ENCODE results near the gene DCAF4.

DCAF4 gene, protein sequence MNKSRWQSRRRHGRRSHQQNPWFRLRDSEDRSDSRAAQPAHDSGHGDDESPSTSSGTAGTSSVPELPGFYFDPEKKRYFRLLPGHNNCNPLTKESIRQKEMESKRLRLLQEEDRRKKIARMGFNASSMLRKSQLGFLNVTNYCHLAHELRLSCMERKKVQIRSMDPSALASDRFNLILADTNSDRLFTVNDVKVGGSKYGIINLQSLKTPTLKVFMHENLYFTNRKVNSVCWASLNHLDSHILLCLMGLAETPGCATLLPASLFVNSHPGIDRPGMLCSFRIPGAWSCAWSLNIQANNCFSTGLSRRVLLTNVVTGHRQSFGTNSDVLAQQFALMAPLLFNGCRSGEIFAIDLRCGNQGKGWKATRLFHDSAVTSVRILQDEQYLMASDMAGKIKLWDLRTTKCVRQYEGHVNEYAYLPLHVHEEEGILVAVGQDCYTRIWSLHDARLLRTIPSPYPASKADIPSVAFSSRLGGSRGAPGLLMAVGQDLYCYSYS

DNA sequence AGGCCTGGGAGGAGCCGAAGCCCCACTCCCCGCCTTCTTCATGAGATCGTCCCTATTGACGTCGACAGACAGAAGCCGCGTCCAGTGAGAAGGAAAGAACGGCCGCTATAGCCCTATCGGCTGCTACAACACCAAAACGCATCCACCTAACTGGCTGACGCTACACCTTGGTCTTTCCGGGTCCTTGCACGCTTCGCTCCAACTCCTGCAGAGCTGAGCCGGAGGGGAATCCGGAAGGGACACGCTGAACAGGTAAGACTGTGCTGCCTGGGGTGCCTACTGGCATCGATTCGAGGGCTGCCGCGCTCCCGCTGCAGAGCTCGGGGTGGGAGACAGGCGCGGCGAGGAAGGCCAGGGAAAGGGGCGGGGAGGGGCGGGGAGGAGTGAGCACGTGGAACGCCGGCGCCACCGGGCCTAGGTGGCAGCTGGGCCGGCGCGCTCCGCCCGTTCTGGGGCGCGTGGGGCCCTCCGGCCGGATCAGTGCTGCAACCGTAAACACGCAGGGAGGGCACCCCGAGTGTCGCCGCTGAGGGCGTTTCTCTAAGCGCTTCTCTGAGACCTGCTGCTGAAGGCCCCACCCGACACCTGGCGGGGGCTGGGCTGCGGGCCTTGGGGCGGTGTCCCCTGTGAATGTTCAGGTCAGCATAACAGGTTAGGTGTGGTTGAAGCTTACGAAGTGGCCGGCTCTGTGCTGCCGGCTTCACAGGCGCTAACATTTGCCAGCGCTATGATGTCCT, at the start of gene DCAF4:
Gene DCAF4 (plus strand): TSS at position 173 of the 737 bp plus-strand sequence. CDS start 11,515 bp downstream, outside the sequence.
- peak; percentile 94 to 95 for DNase-seq

DNA sequence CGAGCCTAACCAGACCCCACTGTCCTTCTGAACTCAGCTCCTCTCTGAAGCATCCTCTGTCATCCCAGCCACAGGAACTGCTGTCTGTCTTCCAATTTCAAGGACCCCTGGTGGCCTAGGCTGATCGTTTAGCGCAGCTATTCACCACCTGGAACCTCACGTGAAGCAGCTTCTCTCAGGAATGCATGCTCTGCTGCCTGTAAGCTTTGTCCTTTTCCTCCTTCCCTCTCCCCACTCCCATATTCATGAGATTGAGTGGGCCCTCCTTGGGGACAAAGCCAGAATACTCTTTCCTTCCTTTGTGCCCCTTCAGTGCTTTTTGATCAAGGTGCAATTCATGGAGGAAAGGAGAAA, 49.6 kb upstream of the DCAF4 start:
- no peak for DNase-seq

DNA sequence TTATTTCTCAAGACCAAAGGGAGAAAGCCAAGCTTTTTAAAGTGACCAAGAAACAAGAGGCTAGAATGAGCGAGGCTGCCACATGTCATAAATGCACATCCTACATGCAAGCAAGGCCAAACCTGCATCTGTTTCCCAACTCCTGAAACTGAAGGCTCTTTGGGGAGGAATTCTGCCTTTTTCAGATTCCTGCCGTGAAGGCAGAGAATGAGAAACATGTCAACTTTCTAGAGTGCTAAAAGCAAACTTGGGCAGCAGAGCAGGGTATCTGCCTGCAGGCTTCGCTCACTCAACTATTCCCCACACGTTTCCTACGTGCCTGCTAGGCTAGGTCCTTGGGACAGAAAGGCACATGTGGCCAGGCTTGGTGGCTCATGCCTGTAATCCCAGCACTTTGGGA, 47.5 kb upstream of the DCAF4 start:
- no peak for DNase-seq

DNA sequence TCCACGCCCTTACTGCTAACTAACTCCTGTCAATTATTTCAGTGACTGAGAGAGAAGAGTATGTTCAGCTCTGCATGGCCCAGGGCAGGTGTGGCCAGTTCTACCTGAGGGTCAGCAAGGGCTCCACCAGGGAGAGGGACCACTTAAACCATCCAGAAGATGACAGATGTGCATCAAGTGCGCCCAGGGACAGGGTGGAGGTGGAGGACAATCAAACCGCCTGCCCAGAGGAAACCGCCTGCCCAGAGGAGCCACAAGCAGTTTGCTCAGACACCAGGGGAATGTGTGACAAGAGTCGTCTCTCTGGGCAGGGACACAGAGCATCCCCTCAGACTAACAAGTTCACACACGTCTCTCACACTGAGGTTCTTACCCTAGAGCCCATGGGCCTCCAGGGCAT, 46.8 kb upstream of the DCAF4 start:
- no peak for DNase-seq

DNA sequence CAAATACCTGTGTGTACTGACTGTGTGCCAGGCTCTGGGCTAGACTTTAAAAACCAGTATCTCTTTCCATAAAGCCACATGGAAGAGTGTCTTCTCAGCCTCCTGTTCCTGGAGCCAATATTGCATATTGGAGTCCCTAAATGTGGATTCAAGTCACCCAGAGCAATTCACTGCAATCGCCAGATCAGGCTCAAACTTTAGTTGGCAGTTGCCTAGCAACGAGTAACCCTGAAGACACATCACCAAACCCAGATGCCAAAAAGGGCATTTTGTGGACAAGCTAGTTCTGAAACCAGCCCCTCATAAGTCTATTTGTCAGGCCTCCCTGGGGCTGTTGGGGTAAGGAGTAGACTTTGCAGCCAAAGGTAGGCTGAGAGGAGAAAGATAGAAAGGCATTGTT, 46.1 kb upstream of the DCAF4 start:
- no peak for DNase-seq

DNA sequence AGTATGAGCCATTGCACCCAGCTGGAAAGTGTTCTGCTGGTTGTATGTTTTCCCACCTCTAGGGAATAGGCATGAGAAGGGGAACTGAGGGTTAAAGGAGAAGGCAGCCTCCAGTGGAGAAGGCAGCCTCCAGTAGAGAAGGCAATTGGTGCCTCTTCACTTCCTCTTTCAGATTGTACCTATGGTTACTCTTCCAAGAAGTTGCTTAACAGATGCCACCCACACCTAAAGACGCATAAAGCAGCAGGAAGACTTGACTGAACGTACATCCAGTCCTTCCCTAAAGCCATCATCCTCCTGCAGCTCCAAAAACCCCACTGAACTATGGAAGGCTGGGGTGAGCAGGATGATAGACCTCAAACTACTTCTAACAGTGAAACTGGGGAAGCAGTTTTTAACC, 45.4 kb upstream of the DCAF4 start:
- no peak for DNase-seq

DNA sequence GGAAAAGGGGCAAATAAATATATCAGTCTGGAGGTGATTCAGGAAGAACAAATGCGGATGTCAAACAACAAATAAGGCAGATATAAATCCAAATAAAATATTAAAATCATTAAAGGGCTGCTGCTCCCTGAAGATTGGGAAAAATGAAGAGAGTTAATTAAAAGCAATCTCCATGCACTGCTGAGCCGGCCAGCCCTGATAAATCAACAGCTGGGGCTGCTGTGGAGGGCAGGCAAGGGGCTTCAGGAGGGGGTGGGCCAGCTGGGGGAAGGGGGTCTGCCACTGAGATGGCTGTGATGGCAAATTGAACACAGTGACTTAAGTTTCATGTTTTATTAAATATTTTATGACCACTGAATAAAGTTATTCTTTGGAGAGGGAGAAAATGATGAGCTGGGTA, 44.7 kb upstream of the DCAF4 start:
- no peak for DNase-seq

DNA sequence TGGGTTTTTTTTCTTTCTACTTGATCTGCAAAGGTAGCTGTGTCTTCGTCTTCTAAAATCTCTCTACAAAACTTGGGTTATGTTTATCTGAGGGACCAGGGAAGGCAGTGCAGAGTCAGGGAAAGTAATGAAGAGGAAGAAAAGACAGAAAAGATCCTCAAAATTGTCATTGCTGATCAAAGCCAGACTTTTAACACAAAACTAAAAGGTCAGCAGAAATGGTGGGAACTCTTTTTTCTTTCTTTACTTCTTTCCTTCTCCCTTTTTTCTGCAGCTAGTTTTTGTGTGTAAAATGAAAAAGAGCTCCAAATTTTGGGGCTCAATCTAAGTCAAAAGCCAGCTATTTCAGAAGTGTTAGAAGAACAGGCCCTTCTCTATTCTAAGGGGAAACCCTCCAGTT, 44.2 kb upstream of the DCAF4 start:
- no peak for DNase-seq

DNA sequence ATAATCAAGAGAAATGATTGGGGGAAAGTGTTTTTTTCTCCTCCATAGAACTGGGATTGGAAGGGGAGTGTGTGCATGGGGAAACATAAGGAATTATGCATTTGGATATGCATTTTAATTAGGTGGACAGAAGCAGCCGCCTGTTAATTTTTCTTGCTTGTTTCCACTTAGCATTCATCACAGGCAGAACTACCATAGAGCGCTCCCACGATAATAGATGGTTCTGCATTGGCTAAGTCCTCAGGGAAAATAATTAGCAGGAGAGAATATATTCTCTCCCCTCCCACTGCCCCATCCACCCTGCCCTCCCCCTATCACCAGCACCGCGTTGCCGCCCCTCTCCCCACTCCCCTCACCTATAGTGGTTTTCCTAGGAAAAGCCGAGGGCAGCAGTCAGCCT, 43.8 kb upstream of the DCAF4 start:
- no peak for DNase-seq

DNA sequence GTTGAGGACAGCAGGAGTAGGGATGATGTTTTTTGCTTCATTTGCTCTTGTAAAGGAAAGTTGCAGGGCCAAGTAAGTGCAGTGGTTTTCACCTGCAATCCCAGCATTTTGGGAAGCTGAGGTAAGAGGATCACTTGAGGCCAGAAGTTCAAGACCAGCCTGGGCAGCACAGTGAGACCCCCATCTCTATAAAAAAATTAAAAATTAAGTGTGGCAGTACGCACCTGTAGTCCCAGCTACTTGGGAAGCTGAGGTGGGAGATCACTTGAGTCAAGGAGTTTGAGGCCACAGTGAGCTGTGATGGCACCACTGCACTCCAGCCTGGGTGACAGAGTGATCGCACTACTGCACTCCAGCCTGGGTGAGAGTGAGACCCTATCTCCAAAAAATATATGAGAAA, 43.2 kb upstream of the DCAF4 start:
- no peak for DNase-seq

DNA sequence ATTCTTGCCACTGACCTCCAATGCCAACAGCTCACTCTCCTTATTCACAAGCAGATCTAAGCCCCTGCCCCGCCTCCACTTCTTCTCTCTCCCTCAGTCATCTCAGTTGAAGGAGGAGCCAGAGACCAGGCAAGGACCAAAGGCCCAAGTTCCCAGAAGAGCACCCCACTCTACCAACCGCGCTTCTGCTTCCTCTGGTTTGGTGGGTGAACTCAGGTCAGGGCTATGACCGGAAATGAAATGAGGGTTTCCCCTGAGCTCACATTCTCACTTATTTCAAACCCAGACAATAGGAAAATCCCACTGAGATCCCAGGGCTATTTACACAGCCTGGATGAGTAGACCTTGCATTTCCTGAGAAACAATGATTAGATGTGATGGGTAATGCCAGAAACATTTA, 42.3 kb upstream of the DCAF4 start:
- DNase-seq = no peak

DNA sequence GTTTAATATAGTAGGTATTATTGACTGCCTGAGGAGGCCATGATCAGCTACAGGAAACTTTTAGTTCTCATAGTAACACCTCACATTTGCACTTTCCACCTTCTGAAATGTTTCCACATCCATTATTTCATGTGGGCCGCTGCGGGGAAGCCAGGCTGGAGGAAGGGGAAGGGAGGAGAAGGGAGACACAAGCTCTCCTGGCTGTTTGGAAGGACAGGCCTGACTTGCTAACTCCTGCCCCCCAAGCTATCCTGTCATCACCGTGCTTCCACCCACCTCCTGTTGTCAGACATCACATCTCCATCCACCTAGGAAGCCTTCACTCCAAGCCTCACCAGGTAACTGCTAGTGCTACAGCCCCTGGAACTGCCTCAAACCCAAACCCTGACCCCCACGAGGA, 41.9 kb upstream of the DCAF4 start:
- DNase-seq = no peak

DNA sequence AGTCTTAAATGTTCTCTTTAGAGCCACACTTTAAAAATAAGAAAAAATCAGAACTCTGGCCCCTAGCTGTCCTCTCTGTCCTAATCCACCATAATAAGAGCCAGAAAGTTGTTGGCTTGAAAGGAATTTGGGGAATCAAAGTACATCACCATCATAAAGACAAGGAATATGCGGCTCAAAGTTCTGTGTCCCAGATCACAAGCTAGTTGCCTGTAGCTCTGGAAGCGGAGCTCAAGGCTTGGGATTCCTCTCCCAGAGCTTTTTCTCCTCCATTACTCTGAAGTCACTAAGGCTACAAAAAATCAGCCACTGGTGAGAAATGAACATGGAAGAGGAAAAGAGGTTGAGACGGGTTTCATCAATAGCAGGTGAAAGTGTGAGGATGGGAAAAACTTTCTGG, 38.8 kb upstream of the DCAF4 start:
- DNase-seq = no peak

DNA sequence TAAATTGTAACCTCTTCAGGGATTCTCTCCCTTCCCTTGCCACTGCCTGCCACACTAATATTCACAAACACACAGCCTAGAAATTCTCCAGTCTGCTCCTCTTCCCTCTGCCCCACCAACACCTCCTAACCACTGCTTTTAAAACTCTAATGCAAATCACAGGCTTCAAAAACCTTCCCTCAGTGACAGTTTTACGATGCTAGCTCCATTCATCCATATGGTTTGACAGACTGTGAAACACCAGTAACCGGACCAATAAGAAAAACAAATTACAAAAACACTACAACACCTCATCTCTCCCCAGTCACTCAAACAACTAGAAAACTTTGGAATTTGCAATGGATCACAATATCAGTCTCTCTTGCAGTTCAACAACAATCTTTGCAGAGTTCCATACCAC, 38.1 kb upstream of the DCAF4 start:
- no peak for DNase-seq

DNA sequence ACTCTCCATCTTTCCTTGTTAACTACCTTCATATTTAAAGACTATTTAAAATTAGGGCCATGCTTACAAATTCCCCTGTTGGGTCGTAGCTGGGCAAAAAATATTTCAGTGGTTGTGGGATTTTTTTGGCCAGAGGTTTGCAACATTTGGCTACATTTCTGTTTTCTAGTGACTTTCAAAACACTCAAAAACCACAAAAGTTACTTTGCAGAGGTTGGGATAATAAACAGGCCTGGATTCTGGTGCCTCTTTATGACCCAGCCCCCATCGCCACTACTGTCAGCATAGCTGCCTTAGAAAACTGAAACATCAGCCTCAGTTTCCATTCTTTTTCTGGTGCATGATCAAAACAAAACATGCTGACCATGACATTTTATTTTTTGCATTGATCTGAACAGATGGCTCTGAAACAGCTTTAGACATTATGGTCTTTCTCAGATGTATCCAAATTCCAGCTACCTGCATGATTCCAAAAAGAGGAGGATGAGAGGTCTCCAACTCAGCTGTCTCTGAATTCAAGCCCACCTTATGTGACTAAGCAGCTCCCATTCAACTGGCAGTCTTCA, 37.5 kb upstream of the DCAF4 start:
- no peak for DNase-seq

DNA sequence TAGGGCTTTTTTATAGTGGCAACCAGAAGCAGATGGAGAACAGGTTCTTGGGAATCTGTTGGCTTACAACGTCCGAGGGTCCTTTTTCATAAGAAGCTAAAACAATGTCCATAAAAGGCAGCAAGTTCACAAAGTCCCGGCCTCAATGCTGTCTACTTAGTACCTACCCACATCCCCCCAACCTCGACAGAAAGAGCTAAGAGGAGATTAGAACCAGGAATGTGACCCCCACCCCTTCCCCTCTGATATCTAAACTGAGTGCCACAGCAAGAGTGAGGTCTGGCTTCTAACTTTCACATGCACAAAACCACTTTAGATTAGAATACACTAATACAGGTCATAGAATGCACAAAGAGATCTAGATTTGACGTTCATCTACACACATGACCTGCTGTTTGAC, 36.9 kb upstream of the DCAF4 start:
- no peak for DNase-seq

DNA sequence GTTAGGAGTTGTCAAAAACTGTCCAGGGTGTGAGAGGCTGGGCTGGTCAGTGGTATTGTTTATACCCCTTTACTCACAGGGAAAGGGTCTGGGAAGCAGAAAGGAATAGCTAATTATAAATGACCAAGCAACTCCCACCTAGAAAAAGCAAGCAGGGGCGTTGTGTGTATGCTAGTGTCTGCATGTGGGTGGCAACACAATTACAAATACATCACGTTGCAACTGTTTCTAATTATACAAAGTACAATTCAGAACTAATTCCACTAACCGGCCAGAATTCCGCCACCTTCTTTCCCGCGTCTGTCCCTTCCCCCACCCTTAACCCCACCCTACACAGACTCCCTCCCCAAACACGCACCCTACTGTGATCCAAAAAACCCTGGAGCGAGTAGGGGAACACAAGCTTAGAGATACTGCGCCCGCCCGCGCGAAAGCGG, 34.6 kb upstream of the DCAF4 start:
- no peak for DNase-seq

DNA sequence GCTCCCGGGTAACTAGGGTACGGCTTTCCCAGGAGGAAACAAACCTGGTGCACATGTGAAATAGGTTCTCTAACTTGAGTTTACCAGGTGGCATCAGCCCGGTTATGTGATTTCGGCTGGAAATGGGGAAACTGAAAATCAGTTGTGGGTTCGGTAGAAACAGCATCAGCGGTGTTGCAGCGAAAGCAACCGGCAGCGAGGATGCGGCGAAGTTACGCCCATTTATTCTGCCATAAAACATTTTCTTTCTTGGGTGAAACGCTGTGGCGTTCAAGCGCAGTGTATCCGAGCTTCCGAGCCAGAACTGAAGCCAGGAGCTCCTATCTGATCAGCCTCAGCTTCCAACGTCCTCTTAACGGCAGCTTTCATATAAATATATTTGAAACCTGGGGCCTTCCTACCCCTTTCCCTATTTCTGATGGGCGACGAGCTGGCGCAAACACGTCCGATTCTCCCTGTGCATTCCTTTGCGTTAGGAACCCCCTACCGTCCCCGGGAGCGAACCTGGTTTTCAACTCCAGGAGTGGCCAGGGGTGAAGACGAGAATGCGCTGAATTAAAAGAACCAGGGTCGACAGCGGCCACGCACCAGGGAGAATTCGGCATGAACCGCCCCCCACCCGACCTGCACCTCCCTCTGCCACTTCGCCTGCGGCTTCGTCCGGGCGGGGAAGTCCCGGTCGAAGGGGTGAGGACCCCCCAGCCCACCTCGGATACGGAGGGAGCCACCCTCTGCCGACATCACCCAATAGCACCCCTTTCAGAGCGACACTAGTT, 34.0 kb upstream of the DCAF4 start:
- DNase-seq = peak in 1 of 2 experiments; percentile 15

DNA sequence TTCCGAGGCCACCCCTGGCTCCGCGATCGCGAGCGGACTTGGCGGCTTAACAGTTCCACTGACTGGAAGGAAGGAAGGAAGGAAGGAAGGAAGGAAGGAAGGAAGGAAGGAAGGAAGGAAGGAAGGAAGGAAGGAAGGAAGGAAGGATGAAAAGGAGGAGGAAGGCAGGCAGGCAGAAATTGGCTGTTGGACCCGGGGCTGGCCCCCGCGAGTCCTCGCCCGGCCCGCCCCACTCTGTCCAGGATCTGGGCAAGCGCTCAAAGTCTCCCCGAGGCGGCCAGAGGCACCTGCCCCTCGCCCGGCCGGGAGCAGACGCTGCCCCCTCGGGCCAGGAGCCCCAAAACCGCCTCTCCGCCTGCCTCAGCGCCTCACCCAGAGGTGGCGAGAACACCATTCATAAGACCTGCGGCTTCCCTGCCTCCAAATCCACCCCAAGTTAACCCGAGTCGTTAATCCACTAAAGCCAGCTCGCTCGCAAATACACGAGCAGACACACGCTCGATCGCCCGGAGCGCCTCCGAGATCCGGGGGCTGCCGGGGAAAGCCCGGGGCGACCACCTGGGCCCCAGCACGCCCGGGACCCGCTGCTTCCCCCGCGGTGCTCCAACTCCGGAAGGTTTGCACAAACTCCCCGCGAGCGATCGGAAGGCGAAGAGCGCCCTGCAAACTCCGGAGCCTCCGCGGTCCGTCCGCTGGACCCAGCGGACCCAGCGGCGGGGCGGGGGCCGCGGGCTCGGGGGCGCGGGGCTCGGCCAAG, 33.2 kb upstream of the DCAF4 start:
- no peak for DNase-seq

DNA sequence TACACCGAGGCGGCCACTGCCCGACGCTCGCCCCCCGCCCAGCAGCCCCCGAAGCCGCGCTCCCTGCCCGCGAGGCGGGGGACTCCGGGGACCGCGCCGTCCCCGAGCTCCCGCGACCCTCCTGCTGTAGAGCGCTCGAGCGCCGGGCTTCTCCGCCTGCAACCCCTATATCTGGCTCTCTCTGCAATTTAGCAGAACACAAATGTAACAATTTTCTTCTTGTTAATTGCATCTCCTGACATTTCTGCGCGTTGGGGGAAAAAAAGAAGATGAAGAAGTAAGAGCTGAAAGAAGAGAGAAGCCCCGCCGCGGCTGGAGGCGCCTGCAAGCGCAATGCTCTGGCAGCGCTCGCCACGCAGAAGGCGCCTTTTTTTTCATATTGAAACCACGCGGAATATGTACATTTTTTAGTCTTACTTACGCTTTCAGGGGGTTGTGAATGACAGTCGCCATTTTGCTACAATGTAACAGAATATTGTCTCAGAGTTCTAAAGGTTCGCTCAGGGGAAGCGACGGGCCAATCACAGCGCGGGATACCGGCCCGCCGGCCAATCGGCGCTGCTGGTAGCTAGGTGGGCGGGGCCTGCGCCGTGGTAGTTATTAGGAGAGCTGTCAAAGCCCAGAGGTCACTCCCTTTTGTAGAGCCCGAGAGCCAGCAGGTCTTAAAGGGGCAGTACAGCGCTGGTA, 32.5 kb upstream of the DCAF4 start, which contains the start of gene DPF3:
Gene DPF3 (minus strand): TSS at position 466 of the 687 bp plus-strand sequence. CDS start 13 bp downstream, at position 453.
- DNase-seq = peak; percentile 90

DNA sequence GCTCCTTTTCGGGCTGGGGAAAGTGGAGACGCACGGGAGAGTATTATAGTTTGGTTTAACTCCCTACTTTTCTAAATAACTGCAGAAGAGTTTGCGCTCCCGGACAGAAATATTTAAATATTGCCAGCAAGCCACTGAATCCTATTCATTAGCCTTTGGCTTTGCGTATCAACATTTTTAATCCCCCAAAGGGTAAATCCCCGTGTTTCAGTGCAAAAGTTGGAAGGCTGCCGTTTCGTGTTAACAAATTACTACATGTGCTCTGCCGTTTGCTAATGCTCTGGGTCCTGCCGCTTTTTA, 32.0 kb upstream of the DCAF4 start:
- no peak for DNase-seq

Data from activated CD4-positive, alpha-beta T cell treated with anti-CD3 and anti-CD28 coated beads, Interleukin-2, amount 50 U/mL, for 4 hours (primary cell).